ENCODE data around the gene GMCL2. TPM values are rescaled to one million over a fixed set of nuclear protein-coding genes. Genes with fewer than 3 reads are reported as not detected.

The GMCL2 gene
- total RNA-seq, 1 donor from 2014 or later: not detected

GRCh38 chr5:178234121-178234749 lies 47.1 kb upstream of the GMCL2 start:
- no peaks in the 10 kb centered on the region for H3K9me3 Mint-ChIP-seq
- peak overlapping the region; percentile 69 for H3K4me3 Mint-ChIP-seq
- H3K36me3 Mint-ChIP-seq: peaks cover 13% of the 10 kb centered on the region
- H3K4me1 Mint-ChIP-seq (ENCODE audit: unreplicated experiment): peaks cover 21% of the 10 kb centered on the region
- TF ChIP-seq, protein P1, sequence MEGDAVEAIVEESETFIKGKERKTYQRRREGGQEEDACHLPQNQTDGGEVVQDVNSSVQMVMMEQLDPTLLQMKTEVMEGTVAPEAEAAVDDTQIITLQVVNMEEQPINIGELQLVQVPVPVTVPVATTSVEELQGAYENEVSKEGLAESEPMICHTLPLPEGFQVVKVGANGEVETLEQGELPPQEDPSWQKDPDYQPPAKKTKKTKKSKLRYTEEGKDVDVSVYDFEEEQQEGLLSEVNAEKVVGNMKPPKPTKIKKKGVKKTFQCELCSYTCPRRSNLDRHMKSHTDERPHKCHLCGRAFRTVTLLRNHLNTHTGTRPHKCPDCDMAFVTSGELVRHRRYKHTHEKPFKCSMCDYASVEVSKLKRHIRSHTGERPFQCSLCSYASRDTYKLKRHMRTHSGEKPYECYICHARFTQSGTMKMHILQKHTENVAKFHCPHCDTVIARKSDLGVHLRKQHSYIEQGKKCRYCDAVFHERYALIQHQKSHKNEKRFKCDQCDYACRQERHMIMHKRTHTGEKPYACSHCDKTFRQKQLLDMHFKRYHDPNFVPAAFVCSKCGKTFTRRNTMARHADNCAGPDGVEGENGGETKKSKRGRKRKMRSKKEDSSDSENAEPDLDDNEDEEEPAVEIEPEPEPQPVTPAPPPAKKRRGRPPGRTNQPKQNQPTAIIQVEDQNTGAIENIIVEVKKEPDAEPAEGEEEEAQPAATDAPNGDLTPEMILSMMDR (conservative IDR thresholded peaks at IDR 0.05): no peak
- DNase-seq (ENCODE audit: extremely low spot score, unreplicated experiment): no peak
- H3K27ac Mint-ChIP-seq: no peak overlapping the region
- H3K27me3 Mint-ChIP-seq: no peaks in the 10 kb centered on the region

DNA sequence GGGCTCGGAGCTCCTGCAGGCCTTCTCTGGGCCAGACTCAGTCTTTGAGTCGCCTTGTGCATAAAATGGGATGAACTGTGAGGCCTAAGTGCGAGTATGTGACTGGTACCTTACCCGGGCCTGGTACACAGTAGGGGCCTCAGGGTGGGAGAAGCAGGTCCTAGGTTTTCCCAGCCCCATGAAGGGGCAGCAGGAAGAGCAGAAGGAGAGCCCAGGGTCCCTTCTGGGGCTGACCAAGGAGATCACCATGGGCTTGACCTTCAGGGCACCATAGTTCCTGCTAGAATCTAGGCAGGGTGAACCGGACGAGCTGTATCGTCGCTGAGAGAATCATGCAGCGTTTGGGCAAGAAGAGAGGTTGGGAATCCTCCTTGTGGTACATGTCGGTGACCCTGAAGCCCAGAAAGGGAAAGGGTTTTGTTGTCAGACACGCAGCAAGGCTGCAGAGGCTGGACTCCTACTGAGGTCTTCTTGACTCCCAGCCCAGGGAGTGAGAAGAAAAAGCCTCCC lies 45.8 kb upstream of the GMCL2 start:
- DNase-seq (ENCODE audit: extremely low spot score, unreplicated experiment): no peak
- peak overlapping the region; percentile 61 for H3K27ac Mint-ChIP-seq
- TF ChIP-seq, protein P1 (conservative IDR thresholded peaks at IDR 0.05): no peak
- no peaks in the 10 kb centered on the region for H3K27me3 Mint-ChIP-seq
- H3K36me3 Mint-ChIP-seq: peaks cover 22% of the 10 kb centered on the region
- no peaks in the 10 kb centered on the region for H3K9me3 Mint-ChIP-seq
- H3K4me1 Mint-ChIP-seq (ENCODE audit: unreplicated experiment): peaks cover 22% of the 10 kb centered on the region
- peak overlapping the region; percentile 79 for H3K4me3 Mint-ChIP-seq

DNA sequence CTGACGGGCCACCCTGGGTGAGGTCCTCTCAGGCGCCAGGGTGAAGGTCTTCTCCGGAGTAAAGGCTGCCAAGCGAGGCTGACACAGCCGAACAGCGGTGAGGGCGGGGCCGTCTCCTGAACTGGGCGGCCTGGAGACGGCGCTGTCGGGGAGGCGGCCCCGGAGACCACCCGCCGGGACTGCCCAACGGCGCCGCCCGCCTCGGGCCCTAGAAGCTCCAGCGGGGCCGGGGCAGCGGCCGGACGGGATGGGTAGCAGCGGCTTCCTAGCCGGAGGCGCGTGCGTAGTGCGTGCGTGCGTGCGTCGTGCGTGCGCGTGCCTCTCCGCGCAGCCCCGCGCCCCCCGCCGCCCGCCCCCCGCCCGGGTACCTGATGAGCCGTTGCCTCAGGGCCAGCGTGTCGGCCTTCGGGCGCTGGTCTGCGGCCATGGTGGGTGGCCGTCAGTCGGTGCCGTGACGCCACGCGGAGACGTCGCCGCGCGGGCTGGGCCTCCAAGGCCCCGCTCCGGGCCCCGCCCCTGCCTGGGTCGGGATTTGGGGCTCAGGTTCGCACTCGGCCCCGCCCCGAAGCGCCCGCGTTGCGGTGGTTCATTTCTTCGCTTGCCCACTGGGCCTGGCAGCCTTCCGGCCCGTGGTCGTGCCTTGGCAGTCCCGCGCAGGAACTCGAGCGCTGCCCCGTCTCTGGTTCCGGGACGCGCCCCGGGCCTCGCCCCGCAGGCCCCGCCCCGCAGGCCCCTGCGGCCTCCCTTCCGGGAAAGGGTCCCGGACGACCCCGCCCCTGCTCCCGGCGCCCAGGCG lies 45.2 kb upstream of the GMCL2 start, which contains the start of gene PHYKPL:
PHYKPL (minus strand) TSS at position 679 of the 796 bp plus-strand sequence; CDS start at position 427, 252 bp downstream.
- TF ChIP-seq, protein P1 (conservative IDR thresholded peaks at IDR 0.05): no peak
- H3K4me1 Mint-ChIP-seq (ENCODE audit: unreplicated experiment): peaks cover 22% of the 10 kb centered on the region
- peaks cover 5% of the 10 kb centered on the region for H3K9me3 Mint-ChIP-seq
- no peaks in the 10 kb centered on the region for H3K27me3 Mint-ChIP-seq
- peak; percentile 85 for DNase-seq (ENCODE audit: extremely low spot score, unreplicated experiment)
- H3K4me3 Mint-ChIP-seq: peak within 1 kb of the TSS; percentile 87
- H3K36me3 Mint-ChIP-seq: peaks cover 29% of the 10 kb centered on the region
- H3K27ac Mint-ChIP-seq: peak within 1 kb of the TSS; percentile 75

- Mint-ChIP-seq H3K36me3 (peaks cover 35% of the 10 kb centered on the region), H3K27ac (peak overlapping the region; percentile 75), H3K9me3 (peaks cover 8% of the 10 kb centered on the region), H3K4me3 (peak overlapping the region; percentile 87), H3K4me1 (ENCODE audit: unreplicated experiment) (peaks cover 21% of the 10 kb centered on the region), H3K27me3 (no peaks in the 10 kb centered on the region)
- TF ChIP-seq, protein P1 (conservative IDR thresholded peaks at IDR 0.05): no peak
- no peak for DNase-seq (ENCODE audit: extremely low spot score, unreplicated experiment)
Observed at GRCh38 chr5:178231539-178232123, 44.5 kb upstream of the GMCL2 start.

- DNase-seq (ENCODE audit: extremely low spot score, unreplicated experiment): no peak
Observed at GRCh38 chr5:178230879-178231538, 43.8 kb upstream of the GMCL2 start.

More at GRCh38 chr5:178230879-178231538, 43.8 kb upstream of the GMCL2 start:
- Mint-ChIP-seq H3K36me3 (peaks cover 39% of the 10 kb centered on the region), H3K27me3 (no peaks in the 10 kb centered on the region), H3K9me3 (peaks cover 8% of the 10 kb centered on the region), H3K27ac (peak overlapping the region; percentile 75), H3K4me1 (ENCODE audit: unreplicated experiment) (peaks cover 17% of the 10 kb centered on the region), H3K4me3 (peak overlapping the region; percentile 87)
- TF ChIP-seq, protein P1 (conservative IDR thresholded peaks at IDR 0.05): no peak
